HG02973 (cell line): ENCODE results near the gene SH3PXD2B.
"Not testable (repeated sequence)": the region's sequence is repeated elsewhere in the genome, so short reads cannot be mapped to it uniquely, and the experiment has no call there.

ENCODE experiments used
- ATAC-seq: cut with Tn5 transposase; IDR thresholded peaks from one replicate; pipeline ENCODE4 v1.9.1; 2021; ENCODE audit warnings: moderate library complexity; ENCODE audit not compliant: unreplicated experiment

SH3PXD2B gene

GRCh38 chr5:172486451-172486850 is 32.1 kb upstream of the SH3PXD2B start:
- ATAC-seq = no peak

GRCh38 chr5:172485511-172486202 is 31.3 kb upstream of the SH3PXD2B start:
- no peak for ATAC-seq

GRCh38 chr5:172484664-172485063 is 30.3 kb upstream of the SH3PXD2B start:
- ATAC-seq = no peak

GRCh38 chr5:172482156-172483020 is 28.1 kb upstream of the SH3PXD2B start:
- ATAC-seq = no peak

GRCh38 chr5:172481011-172481800 is 26.9 kb upstream of the SH3PXD2B start:
- no peak for ATAC-seq

- no peak for ATAC-seq
Measured at GRCh38 chr5:172479784-172480115, 25.4 kb upstream of the SH3PXD2B start.

GRCh38 chr5:172479034-172479783 is 24.9 kb upstream of the SH3PXD2B start:
- peak; percentile 76 for ATAC-seq

- ATAC-seq = not testable (repeated sequence)
Measured at GRCh38 chr5:172478695-172479033, 24.3 kb upstream of the SH3PXD2B start.

- ATAC-seq = no peak
Measured at GRCh38 chr5:172478256-172478655, 23.9 kb upstream of the SH3PXD2B start.

GRCh38 chr5:172477466-172477865 is 23.1 kb upstream of the SH3PXD2B start:
- no peak for ATAC-seq

- ATAC-seq = no peak
Measured at GRCh38 chr5:172474293-172474692, 20.0 kb upstream of the SH3PXD2B start.

- no peak for ATAC-seq
Measured at GRCh38 chr5:172473427-172473826, 19.1 kb upstream of the SH3PXD2B start.

- no peak for ATAC-seq
Measured at GRCh38 chr5:172469697-172470096, 15.4 kb upstream of the SH3PXD2B start.

- ATAC-seq = no peak
Measured at GRCh38 chr5:172466062-172466461, 11.7 kb upstream of the SH3PXD2B start.

GRCh38 chr5:172463031-172463430 is 8.7 kb upstream of the SH3PXD2B start:
- ATAC-seq = no peak

GRCh38 chr5:172459783-172460165 is 5.4 kb upstream of the SH3PXD2B start:
- no peak for ATAC-seq

GRCh38 chr5:172458976-172459782 is 4.9 kb upstream of the SH3PXD2B start:
- ATAC-seq = no peak

GRCh38 chr5:172456076-172456722 is 1.9 kb upstream of the SH3PXD2B start:
- ATAC-seq = no peak

- ATAC-seq = no peak
Measured at GRCh38 chr5:172455511-172456061, 1.3 kb upstream of the SH3PXD2B start.

- no peak for ATAC-seq
Measured at GRCh38 chr5:172455087-172455381, 709 bp upstream of the SH3PXD2B start.
